HG02678 (cell line): Measurements from ENCODE around the gene STING1.
"Not testable (repeated sequence)": the region's sequence is repeated elsewhere in the genome, so short reads cannot be mapped to it uniquely, and the experiment has no call there.

Experiments
- ATAC-seq: cut with Tn5 transposase; IDR thresholded peaks from one replicate; pipeline ENCODE4 v1.9.1; 2021; ENCODE audit warnings: mild to moderate bottlenecking, moderate library complexity; ENCODE audit not compliant: unreplicated experiment

Gene STING1

DNA sequence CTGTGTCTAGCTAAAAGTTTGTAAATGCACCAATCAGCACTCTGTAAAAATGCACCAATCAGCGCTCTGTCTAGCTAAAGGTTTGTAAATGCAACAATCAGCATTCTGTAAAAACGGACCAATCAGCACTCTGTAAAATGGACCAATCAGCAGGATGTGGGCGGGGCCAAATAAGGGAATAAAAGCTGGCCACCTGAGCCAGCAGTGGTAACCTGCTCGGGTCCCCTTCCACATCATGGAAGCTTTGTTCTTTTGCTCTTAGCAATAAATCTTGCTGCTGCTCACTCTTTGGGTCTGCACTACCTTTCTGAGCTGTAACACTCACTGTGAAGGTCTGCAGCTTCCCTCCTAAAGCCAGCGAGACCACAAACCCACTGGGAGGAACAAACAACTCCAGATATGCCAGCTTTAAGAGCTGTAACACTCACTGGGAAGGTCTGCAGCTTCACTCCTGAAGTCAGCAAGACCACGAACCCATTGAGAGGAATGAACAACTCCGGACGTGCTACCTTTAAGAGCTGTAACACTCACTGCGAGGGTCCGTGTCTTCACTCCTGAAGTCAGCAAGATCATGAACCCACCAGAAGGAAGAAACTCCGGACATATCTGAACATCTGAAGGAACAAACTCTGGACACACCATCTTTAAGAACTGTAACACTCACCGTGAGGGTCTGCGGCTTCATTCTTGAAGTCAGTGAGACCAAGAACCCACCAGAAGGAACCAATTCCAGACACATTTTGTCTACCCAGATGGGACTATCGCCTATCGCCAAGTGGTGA, 20.7 kb upstream of the STING1 start:
- not testable (repeated sequence) for ATAC-seq

DNA sequence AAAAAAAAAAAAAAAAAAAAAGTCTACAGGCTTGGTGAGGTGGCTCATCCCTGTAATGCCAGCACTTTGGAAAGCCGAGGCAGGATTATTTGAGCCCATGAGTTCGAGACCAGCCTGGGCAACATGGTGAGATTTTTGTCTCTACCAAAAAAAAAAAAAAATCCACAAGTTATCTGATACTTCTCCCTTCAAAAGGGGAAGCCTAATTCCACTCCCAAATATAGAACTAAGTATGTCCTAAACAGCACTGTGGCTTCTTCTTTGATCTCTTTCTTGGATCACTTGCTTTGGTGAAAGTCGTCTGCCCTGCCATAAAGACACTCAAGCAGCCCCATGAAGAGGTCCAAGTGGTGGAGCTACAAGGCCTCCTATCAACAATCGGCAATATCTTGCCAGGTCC, 18.8 kb upstream of the STING1 start:
- no peak for ATAC-seq

DNA sequence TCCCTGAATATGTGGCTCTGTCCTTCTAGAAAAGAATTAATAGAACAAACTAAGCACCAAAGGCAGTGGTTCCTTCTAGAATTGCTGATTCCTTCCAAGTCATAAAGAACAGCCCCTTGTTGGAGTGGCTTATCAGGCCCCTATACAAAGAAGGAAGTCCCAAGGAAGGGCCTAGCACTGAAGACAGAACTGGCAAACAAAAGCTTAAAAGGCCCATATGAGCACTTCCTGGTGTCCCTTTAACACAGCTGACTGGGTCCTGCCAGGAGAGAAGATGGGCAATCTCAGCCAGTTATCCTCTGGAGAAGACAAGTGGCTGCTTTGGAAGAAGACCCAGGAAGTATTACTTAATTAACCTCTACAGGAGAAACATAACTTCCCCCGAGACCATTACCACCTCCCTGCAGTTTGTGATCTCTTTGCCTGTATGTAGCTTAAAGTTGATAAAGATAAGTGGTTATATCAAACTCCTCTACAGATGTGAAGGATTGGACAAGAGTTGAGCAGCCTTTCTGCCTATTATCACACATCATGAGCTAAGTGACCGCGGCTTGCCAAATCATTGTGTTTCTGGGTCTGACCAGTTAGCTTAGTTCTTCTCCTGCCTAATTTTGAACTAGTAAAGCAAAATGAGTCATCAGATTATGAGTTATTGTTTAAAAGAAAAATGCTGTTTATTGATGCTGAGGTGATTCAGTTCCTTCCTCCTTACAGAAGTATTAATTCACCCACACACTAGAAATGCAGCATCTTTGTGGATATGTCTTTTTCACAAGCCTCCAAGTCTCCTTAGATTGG, 13.3 kb upstream of the STING1 start:
- no peak for ATAC-seq

DNA sequence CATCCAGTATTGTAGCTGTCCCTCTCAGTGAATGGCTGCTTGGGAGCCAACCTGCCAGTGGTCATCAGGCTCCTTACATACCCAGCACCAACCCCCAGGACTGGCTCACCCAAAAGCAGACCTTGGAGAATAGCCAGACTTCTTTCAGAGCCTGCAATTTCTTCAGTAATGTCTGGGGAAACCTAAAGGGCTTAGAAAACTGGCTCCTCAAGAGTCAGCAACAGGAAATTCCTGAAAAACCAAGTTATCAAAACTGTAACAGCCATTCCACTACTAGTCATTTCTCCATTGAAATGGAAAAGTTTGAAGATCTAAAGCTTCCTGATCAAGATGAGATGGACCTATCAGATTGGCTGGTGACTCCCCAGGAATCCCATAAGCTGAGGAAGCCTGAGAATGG, 12.3 kb upstream of the STING1 start:
- no peak for ATAC-seq

DNA sequence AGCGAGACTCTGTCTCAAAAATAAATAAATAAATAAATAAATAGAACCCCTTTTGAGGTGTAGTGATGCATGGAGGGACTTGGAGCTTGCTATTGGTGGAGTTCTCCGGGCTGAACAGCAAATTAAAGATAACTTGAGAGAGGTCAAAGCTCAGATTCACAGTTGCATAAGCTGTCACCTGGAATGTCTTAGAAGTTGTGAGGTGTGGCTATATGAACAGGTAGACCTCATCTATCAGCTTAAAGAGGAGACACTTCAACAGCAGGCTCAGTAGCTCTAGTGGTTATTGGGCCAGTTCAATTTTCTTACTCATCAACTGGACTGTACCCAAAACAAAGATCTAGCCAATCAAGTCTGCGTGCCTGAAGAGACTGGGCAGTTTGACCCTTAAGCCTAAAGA, 11.7 kb upstream of the STING1 start:
- no peak for ATAC-seq

DNA sequence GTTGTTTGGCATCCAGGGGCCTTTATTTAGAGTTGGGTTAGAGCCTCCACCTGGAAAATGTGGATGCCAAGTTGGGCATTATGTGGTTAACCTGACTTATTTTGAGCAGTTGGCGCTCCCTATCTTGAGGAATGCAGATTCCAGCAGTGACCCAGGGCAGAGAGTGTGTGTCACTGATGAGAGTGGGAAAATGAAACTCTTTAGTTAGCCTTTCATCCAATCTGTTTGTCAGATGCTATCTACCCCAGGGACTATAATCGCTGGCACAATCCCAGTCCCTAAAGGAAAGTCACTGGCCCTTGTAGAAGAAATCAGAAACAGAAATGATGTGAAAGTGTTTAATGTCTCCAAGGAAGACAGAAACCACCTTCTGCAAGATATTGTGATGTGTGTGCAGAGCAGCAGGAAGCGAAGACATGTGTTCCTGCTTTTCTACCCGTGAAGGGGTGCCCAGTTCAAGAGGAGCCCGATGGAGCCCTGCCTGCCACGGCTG, 10.2 kb upstream of the STING1 start:
- ATAC-seq = no peak

DNA sequence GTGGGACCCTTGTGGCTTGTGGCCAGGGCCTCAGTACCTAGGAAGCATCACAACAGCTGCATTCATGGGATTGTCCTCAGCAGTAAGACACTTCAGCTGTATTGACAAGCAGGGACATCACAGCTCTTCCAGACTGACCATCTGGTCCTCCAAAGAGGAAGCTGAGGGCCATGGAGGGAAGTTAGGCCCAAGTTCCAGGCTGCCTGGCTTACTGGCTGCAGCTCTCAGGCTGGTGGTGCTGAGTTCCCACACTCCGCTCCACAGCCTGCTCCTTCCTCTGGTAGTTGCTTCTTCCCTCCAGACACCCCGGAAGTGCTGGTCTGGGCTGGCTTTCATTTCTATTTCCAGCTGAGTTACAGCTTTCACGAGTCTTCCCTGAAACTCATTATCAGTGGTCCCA, 5.7 kb upstream of the STING1 start:
- ATAC-seq = no peak

DNA sequence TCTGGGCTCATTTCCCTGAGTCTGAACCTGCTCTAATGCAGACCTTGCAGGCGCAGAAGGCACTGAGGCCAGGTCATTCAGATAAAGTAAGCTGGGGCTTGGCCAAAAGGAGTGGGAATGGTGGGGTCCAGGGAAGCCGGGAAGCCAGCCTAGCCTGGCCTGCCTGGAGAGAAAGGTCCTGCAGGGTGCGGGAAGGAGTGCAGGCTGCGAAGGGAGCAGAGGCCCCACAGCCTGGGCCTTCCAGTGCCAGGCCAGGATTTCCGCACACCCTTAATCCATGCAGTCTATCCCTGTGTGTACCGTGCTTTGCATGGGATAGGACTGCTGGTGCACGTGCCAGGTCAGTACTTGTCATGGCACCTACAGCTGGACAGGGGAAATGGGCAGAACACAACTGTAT, 3.6 kb upstream of the STING1 start:
- ATAC-seq = no peak

DNA sequence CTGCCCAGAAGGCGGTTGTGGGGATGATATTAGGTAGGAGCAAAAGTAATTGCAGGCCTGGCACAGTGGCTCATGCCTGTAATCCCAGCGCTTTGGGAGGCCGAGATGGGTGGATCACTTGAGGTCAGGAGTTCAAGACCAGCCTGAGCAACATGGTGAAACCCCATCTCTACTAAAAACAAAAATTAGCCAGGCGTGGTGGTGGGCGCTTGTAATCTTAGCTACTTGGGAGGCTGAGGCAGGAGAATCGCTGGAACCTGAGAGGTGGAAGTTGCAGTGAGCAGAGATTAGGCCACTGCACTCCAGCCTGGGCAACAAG, 291 bp upstream of the STING1 start:
- not testable (repeated sequence) for ATAC-seq

DNA sequence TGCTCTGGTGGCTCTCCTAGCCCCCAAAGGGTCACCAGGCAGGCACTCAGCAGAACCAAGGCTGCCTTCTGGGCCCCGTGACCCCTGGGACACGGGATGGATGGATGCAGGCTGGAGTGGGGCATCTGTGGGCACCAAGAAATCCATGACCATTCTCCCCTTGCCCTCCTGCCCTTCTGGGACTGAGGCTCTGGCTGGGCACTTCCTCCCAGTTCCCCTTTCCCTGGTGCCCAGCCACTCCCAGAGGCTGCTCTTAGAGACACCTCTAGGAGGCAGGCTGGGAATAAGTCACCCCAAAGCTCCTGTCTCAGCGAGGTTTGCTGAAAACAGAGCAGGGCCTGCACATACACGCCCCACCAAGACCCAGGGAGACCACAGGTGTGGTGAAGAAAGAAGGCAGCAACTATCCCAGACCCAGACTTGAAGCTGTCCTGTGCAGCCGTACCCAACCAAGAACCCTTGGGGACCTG, 943 bp downstream of the STING1 start:
- ATAC-seq = peak; percentile 16

DNA sequence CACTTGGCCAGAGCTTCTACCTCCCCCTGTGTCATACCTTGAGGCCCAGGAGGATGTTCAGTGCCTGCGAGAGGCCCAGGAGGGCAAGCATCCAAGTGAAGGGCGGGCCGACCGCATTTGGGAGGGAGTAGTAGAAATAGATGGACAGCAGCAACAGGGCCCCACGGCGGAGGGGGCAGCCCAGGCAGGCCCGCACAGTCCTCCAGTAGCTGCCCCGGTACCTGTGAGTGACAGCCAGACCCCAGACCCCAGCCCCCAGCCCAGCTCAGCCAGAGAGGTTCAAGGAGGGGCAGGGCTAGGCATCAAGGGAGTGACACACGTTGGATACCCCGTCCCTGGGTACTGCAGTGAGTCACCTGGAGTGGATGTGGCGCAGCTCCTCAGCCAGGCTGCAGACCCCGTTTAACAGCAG, 1.4 kb downstream of the STING1 start:
- no peak for ATAC-seq

DNA sequence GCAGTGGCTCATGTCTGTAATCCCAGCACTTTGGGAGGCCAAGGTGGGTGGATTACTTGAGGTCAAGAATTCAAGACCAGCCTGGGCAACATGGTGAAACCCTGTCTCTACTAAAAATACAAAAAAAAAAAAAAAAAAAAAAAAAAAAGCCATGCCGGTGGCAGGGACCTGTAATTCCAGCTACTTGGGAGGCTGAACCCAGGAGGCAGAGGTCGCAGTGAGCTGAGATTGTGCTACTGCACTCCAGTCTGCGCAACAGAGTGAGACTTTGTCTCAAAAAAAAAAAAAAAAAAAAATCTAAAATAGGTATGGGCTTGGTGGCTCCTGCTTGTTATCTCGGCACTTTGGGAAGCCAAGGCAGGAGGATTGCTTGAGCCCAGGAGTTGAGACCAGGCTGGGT, 2.8 kb downstream of the STING1 start:
- not testable (repeated sequence) for ATAC-seq

DNA sequence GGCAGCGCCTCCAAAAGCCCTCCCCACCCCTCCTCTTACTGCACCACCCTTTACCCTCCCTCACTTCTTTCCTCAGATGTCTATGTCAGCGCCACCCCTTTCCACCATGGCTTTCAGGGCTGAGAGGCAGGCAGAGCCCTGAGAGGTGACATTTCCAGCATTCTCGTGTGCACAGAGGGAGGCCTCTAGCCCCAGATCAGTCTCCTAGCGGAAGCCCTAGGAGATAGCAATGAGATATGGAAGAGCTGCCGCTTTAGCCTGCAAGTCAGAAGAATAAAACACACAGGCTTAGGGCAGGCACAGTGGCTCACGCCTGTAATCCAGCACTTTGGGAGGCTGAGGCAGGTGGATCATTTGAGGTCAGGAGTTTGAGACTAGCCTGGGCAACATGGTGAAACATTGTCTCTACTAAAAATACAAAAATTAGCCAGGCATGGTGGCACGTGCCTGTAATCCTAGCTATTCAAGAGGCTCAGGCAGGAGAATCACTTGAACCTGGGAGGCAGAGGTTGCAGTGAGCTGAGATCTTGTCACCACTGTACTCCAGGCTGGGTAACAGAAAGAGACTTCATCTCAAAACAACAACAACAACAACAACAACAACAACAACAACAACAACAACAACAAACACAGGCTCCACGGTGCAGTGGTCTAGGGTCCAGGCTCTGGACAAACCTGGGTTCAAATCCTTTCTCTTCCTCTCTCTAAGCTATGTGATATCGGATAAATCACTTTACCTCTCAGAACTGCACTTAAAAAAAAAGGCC, 3.7 kb downstream of the STING1 start:
- ATAC-seq = not testable (repeated sequence)

DNA sequence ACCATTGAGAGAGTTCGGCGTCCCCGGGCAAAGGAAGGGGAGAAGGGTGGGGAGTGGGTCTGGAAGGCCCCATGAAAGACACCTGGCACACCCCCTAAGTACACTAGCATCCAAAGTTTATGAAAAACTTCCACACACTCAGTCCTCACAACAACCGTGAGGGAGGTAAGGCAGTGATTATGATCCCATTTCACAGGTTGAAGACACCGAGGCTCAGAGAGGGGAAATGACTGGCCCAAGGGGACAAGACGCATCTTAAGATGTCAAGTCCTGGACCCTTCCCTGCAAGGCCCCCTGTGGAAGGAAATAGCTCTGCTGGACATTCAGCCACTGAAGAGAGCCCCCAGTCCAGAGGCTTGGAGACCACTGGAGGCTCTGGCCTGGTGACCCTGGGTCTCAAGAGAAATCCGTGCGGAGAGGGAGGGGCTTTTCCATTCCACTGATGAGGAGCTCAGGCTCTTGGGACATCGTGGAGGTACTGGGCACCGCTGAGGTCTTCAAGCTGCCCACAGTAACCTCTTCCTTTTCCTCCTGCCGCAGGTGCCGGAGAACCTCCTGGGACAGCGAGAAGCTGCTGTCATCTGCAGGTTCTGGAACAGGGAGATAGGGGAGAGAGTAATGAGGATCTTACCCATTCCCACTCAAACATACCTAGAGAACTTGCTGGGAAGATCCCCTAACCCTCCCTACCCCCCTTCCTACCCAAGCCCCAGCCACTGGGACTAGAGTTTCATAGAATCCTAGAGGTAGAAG, 6.5 kb downstream of the STING1 start:
- ATAC-seq = no peak

DNA sequence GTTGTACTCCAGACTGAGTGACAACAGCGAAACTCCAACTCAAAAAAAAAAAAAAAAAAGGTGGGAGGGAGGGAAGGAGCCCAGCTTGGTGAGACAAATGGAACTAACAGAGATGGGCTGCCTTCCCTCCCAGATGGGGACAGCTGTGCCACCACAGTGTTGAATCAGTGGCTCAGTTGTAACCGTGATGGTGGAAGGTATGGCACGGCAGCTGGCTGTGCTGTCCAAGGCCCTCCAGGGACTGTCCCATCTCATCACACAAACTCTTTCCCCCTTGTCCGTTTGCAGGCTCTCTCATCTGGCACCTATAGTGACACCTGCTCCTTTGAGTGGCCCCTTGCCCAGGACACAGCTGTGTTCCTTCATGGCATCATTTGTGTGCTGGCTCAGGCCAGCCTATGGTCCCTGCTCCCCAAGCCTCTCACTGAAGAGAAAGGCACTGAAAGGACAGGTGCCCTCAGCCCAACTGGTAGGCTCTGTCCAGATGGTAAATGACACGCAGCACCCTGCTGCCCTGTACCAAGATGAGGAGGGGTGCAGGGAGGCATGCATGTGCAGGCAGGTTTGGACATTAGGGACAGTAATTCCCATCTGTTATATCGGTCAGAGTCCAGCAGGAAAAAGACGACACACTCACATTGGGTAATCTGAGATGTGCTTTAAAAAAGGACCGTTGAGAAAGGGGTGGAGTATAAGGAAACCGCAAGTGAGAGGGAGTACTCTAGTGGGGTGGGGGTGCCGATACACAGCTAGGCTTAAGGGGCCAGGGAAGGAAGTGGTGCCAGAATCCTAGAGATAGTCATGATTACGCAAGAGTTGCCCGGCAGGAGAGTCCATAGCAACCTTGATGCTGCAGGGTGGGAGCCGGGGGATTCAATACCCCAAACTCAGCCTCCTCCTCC, 7.4 kb downstream of the STING1 start:
- no peak for ATAC-seq

DNA sequence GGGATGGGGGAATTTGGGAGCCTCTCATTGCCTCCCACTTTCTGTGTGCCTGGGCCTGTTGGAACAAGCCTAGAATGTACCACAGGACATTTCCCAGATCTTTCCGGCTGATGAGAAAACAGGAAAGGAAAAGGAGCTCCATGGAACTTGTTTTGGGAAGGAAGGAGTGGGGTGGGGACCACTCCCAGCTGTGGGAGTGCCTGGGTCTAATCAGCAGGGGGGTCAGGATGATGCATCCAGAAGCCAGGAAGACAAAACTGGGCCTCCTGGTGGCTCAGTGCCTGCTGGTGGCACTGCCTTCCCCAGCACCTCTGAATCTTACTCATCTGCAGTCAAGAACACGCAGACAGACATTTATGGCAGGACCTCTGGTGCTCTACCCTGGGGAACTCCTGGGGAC, 9.0 kb downstream of the STING1 start:
- ATAC-seq = no peak

DNA sequence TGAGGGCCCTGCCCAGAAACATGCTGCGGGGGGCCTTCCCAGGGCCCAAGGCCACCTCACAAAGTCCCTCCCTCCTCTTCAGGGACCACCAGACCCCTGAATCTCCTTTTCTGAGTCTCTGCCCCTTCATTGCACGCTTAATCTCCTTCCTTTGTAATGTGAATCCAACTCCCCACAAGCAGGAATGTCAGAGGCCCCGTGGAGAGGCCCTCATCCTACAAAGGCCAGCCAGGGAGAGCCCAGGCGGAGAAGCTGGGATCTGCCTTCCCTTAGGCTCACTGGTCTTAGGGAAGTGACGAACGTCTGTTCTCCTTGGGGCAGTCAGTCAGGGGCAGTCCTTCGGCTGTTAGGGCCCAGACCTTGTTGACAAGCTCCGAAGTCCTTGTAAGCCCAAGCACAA, 9.5 kb downstream of the STING1 start:
- ATAC-seq = no peak

DNA sequence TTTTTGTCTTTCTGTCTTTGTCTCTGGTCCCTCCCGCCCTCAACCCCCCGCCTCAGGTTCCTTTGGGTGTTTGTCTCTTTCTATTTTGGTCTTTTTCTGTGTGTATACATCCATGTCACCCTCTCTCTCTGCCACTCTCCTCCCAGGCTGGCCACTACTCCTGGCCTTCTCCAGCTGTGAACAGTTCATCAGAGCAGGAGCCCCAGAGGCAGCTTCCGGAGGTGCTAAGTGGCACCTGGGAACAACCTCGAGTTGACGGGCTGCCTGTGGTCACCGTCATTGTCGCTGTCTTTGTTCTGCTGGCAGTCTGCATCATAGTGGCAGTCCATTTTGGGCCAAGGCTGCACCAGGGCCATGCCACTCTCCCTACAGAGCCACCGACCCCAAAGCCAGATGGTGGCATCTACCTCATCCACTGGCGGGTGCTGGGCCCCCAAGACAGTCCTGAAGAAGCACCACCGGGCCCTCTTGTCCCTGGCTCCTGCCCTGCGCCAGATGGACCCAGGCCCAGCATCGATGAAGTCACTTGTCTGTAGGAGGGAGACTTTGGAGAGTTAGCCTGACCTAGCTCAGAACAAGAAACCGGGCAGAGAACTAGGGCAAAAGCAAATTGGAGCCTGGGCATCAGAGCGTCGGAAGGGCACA, 10.1 kb downstream of the STING1 start:
- no peak for ATAC-seq

DNA sequence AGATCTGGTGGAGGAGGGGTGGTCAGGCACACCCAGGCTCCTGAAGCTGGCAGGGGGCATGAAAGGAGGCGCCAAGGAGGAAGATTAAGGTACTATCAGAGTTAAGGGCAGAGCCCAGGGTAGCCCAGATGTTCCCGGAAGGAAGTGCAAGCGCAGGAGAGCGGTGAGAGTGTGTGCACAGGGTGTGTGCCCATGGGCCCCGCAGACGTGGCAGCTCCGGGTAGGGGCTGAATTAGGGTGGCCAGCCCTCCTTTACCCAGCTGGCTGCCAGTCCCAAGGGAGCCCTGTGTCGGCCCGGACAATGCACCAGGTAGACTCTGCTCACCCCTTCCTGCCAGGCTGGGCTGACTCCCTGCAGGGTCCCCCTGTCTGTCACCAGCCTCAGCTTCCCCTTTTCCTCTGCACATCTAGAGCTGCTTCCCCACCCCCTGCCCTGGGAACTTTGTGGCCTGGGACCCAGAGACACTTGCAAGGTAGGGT, 11.7 kb downstream of the STING1 start, which contains the start of gene SMIM33:
Gene SMIM33 (plus strand): TSS at position 184 of the 480 bp plus-strand sequence. CDS start 118 bp downstream, at position 302.
- ATAC-seq = no peak
